ENCODE measurements around the gene ZNF672. TPM values are rescaled to one million over a fixed set of nuclear protein-coding genes. Genes with fewer than 3 reads are reported as not detected.
"Not testable (repeated sequence)": the region's sequence is repeated elsewhere in the genome, so short reads cannot be mapped to it uniquely, and the experiment has no call there.

ZNF672 gene
- total and polyA plus RNA-seq, 4 donors = 6.4 to 28.0 (median 20.1) TPM

DNA sequence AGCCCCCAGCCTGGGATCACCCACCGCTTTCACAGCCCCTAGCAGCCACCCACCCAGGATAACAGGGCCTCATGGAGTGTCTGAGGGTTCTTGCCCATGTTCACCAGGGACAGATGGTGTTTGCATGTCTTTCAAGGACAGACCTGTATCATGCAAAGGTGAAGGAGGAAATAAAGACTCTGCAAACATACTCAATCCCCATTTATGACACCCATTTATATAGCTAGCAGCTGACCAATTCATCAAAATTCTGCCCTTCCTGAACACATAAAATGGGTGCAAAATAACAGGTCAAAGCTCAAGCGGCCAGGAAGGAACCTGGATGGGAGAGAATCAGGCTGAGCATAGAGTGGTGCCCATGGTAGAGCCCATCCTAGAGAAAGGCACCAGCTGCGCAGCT, 49.7 kb upstream of the ZNF672 start:
- no peak overlapping the region for H3K9ac ChIP-seq (ENCODE audit: low read depth in 1 of 2, low read length in 2 of 2)
- no peak for TF ChIP-seq JUND (IDR thresholded peaks at IDR 0.05)
- no peak for TF ChIP-seq YY1 (IDR thresholded peaks at IDR 0.05)
- TF ChIP-seq HNF4G (IDR thresholded peaks at IDR 0.05) = no peak
- TF ChIP-seq ATF3 (IDR thresholded peaks at IDR 0.05) = no peak
- no peak for TF ChIP-seq FOXA2 (IDR thresholded peaks at IDR 0.05)
- no peak for TF ChIP-seq GABPA (IDR thresholded peaks at IDR 0.05 in 1 of 2, conservative IDR thresholded peaks at IDR 0.05 in 1 of 2)
- TF ChIP-seq NR2F2 (IDR thresholded peaks at IDR 0.05) = no peak
- TF ChIP-seq HNF4A (conservative IDR thresholded peaks at IDR 0.05) = no peak
- no peak for TF ChIP-seq SP1 (IDR thresholded peaks at IDR 0.05)
- TF ChIP-seq RAD21 (IDR thresholded peaks at IDR 0.05) = no peak
- no peak for TF ChIP-seq EGR1 (IDR thresholded peaks at IDR 0.05; ENCODE audit: low read depth in 2 of 2)
- no peak for TF ChIP-seq FOXA1 (IDR thresholded peaks at IDR 0.05)
- no peak overlapping the region for H3K27ac ChIP-seq (ENCODE audit: low read depth in 1 of 2, low read length in 2 of 2)
- DNase-seq (ENCODE audit: low spot score) = no peak
- H3K4me3 ChIP-seq (ENCODE audit: low read depth in 1 of 3, low read length in 3 of 3) = no peak overlapping the region
- H3K36me3 ChIP-seq (ENCODE audit: control insufficient read depth in 4 of 4, insufficient read depth in 3 of 4, low read depth in 1 of 4, low read length in 3 of 4) = no peaks in the 10 kb centered on the region
- peaks cover 0 to 4% (median 0%) of the 10 kb centered on the region in 4 donors for H3K4me1 ChIP-seq (ENCODE audit: control insufficient read depth in 4 of 4, insufficient read depth in 4 of 4, low read length in 3 of 4)
- WGBS = 79% methylated on average over 3 of the region's 3 CpGs
- H3K9me3 ChIP-seq (ENCODE audit: control insufficient read depth in 4 of 4, low read length in 3 of 4) = no peaks in the 10 kb centered on the region
- H3K27me3 ChIP-seq (ENCODE audit: control insufficient read depth in 4 of 4, insufficient read depth in 4 of 4, low read length in 3 of 4) = no peaks in the 10 kb centered on the region

- H3K27me3 ChIP-seq (ENCODE audit: control insufficient read depth in 4 of 4, insufficient read depth in 4 of 4, low read length in 3 of 4); H3K9ac ChIP-seq (ENCODE audit: low read depth in 1 of 2, low read length in 2 of 2); H3K4me1 ChIP-seq (ENCODE audit: control insufficient read depth in 4 of 4, insufficient read depth in 4 of 4, low read length in 3 of 4); H3K36me3 ChIP-seq (ENCODE audit: control insufficient read depth in 4 of 4, insufficient read depth in 3 of 4, low read depth in 1 of 4, low read length in 3 of 4); H3K4me3 ChIP-seq (ENCODE audit: low read depth in 1 of 3, low read length in 3 of 3); H3K27ac ChIP-seq (ENCODE audit: low read depth in 1 of 2, low read length in 2 of 2); DNase-seq (ENCODE audit: low spot score); H3K9me3 ChIP-seq (ENCODE audit: control insufficient read depth in 4 of 4, low read length in 3 of 4): not testable (repeated sequence)
- WGBS = 85% methylated on average over 2 of the region's 2 CpGs
Observed at GRCh38 chr1:248789337-248789736, 48.7 kb upstream of the ZNF672 start.

- Histone ChIP-seq H3K27ac (ENCODE audit: low read depth in 1 of 2, low read length in 2 of 2) (no peak overlapping the region), H3K4me1 (ENCODE audit: control insufficient read depth in 4 of 4, insufficient read depth in 4 of 4, low read length in 3 of 4) (peaks cover 0 to 4% (median 0%) of the 10 kb centered on the region in 4 donors), H3K9ac (ENCODE audit: low read depth in 1 of 2, low read length in 2 of 2) (no peak overlapping the region)
Observed at GRCh38 chr1:248790456-248790855, 47.6 kb upstream of the ZNF672 start.

More at GRCh38 chr1:248790456-248790855, 47.6 kb upstream of the ZNF672 start:
- Histone ChIP-seq H3K4me3 (ENCODE audit: low read depth in 1 of 3, low read length in 3 of 3) (no peak overlapping the region), H3K27me3 (ENCODE audit: control insufficient read depth in 4 of 4, insufficient read depth in 4 of 4, low read length in 3 of 4) (no peaks in the 10 kb centered on the region), H3K36me3 (ENCODE audit: control insufficient read depth in 4 of 4, insufficient read depth in 3 of 4, low read depth in 1 of 4, low read length in 3 of 4) (no peaks in the 10 kb centered on the region), H3K9me3 (ENCODE audit: control insufficient read depth in 4 of 4, low read length in 3 of 4) (no peaks in the 10 kb centered on the region)
- WGBS = 88% methylated on average over 5 of the region's 5 CpGs
- no peak for TF ChIP-seq SP1 (IDR thresholded peaks at IDR 0.05)
- no peak for TF ChIP-seq GABPA (IDR thresholded peaks at IDR 0.05 in 1 of 2, conservative IDR thresholded peaks at IDR 0.05 in 1 of 2)
- TF ChIP-seq, protein P1, sequence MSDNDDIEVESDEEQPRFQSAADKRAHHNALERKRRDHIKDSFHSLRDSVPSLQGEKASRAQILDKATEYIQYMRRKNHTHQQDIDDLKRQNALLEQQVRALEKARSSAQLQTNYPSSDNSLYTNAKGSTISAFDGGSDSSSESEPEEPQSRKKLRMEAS (IDR thresholded peaks at IDR 0.05) = no peak
- TF ChIP-seq JUND (IDR thresholded peaks at IDR 0.05) = no peak
- no peak for TF ChIP-seq TAF1 (conservative IDR thresholded peaks at IDR 0.05)
- TF ChIP-seq, protein P2, sequence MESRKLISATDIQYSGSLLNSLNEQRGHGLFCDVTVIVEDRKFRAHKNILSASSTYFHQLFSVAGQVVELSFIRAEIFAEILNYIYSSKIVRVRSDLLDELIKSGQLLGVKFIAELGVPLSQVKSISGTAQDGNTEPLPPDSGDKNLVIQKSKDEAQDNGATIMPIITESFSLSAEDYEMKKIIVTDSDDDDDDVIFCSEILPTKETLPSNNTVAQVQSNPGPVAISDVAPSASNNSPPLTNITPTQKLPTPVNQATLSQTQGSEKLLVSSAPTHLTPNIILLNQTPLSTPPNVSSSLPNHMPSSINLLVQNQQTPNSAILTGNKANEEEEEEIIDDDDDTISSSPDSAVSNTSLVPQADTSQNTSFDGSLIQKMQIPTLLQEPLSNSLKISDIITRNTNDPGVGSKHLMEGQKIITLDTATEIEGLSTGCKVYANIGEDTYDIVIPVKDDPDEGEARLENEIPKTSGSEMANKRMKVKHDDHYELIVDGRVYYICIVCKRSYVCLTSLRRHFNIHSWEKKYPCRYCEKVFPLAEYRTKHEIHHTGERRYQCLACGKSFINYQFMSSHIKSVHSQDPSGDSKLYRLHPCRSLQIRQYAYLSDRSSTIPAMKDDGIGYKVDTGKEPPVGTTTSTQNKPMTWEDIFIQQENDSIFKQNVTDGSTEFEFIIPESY (IDR thresholded peaks at IDR 0.05) = no peak
- no peak for TF ChIP-seq HNF4G (IDR thresholded peaks at IDR 0.05)
- no peak for DNase-seq (ENCODE audit: low spot score)

All from liver (tissue), 9 donors.